GM12872 (cell line): ENCODE data around the gene RMND1.

Source experiments
- CTCF ChIP-seq: IDR thresholded peaks from 3 replicates; pipeline ENCODE4 v1.5.1; 2011; ENCODE audit warnings: low read depth, mild to moderate bottlenecking, low read length, moderate library complexity; ENCODE audit not compliant: insufficient read depth

RMND1 gene

GRCh38 chr6:151493804-151494234, 41.9 kb upstream of the RMND1 start, which contains the start of gene CCDC170:
Gene CCDC170, plus strand, starts transcription at chr6:151494017. Its CDS starts 112 bp downstream, at chr6:151494129.
- no peak for TF ChIP-seq CTCF

GRCh38 chr6:151493161-151493803, 41.4 kb upstream of the RMND1 start:
- TF ChIP-seq CTCF = no peak

GRCh38 chr6:151490996-151491395, 39.1 kb upstream of the RMND1 start:
- no peak for TF ChIP-seq CTCF

- no peak for TF ChIP-seq CTCF
Measured at GRCh38 chr6:151488226-151488625, 36.3 kb upstream of the RMND1 start.

- no peak for TF ChIP-seq CTCF
Measured at GRCh38 chr6:151483994-151484393, 32.1 kb upstream of the RMND1 start.

GRCh38 chr6:151482290-151482689, 30.4 kb upstream of the RMND1 start:
- no peak for TF ChIP-seq CTCF

GRCh38 chr6:151481786-151482185, 29.9 kb upstream of the RMND1 start:
- no peak for TF ChIP-seq CTCF

- no peak for TF ChIP-seq CTCF
Measured at GRCh38 chr6:151478670-151479069, 26.7 kb upstream of the RMND1 start.
